ENCODE measurements around the gene P4HA2. TPM values are rescaled to one million over a fixed set of nuclear protein-coding genes. Genes with fewer than 3 reads are reported as not detected.

Gene P4HA2
- total RNA-seq, 1 donor from 2014 or later: 26.6 TPM

DNA sequence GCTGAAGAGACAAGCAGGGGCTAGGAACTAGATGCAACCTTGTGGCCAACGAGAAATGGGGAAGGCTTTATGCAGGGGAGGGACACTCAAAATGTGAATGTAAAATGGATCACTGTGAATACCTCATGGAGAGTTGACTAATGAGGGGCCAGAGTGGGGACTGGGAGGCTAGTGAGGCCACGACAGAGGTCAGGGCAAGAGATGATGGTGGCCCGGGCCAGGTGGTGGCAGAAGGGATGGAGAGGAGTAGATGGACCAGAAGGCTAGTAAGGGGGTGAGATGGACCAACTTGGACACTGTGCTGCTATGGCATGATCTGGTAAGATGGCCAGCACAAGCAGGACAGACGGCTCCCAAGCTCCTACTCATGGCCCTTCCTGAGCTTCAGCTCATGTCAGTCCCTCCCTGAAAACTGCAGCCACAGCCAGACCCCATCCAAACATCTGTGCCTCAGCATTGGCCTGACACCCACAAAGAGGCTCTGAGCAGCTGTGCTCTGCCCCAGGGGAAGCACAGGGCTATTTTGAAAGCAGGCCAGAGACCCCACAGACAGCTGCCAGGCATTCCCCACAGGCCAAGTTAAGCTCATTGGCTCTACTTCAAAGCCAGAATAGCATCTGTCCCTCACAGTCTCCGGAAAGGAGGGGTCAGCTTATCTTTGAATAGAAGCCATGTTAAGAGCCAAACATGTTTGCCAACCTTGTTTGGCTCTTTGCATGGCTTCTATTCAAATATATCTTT is 22.1 kb downstream of the P4HA2 start:
- peaks cover 37% of the 10 kb centered on the region for H3K4me1 Mint-ChIP-seq (ENCODE audit: low read depth, unreplicated experiment)
- no peaks in the 10 kb centered on the region for H3K9me3 Mint-ChIP-seq (ENCODE audit: unreplicated experiment)
- TF ChIP-seq, protein P1, sequence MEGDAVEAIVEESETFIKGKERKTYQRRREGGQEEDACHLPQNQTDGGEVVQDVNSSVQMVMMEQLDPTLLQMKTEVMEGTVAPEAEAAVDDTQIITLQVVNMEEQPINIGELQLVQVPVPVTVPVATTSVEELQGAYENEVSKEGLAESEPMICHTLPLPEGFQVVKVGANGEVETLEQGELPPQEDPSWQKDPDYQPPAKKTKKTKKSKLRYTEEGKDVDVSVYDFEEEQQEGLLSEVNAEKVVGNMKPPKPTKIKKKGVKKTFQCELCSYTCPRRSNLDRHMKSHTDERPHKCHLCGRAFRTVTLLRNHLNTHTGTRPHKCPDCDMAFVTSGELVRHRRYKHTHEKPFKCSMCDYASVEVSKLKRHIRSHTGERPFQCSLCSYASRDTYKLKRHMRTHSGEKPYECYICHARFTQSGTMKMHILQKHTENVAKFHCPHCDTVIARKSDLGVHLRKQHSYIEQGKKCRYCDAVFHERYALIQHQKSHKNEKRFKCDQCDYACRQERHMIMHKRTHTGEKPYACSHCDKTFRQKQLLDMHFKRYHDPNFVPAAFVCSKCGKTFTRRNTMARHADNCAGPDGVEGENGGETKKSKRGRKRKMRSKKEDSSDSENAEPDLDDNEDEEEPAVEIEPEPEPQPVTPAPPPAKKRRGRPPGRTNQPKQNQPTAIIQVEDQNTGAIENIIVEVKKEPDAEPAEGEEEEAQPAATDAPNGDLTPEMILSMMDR (IDR thresholded peaks at IDR 0.05; ENCODE audit: partially characterized antibody, unreplicated experiment): no peak
- peak; percentile 56 for DNase-seq
- H3K4me3 Mint-ChIP-seq (ENCODE audit: unreplicated experiment): peak overlapping the region; percentile 35
- peaks cover 12% of the 10 kb centered on the region for H3K36me3 Mint-ChIP-seq (ENCODE audit: unreplicated experiment)
- peak overlapping the region; percentile 86 for H3K27ac Mint-ChIP-seq (ENCODE audit: unreplicated experiment)
- peaks cover 7% of the 10 kb centered on the region for H3K27me3 Mint-ChIP-seq (ENCODE audit: unreplicated experiment)

DNA sequence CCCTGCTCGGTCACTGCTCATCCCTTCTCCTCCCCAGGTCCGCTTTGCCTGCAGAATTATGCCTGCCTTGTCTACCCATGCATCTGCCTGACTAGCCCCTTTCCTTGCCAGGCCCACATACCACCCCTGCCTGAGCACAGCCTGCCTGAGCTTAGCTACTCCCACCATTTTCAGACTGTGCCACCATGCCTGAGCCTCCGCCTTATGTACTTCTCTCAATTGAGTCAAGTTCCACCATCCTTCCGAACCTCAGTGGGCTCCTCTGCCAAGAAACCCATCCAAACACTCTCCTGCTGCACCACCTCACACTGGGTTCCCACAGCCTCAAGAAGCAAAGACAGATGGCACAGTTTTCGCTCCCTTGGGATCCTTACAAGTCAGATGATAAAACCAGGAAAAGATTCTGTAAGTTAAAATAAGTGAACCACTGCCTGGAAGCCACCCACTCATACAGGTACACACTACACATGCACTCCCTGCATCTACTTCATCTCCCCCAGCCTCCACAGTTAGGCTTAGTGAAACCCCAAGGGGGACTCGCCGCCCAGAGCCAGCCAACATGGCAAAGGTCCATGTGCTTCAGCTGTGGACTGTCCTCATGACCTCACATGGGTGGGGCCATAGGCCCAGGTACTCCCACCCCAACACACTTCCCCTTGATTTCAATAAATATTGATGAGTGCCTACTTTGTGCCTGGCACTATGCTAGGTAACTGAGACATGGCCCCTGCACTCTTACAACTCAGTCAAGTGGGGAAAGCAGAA is 23.1 kb downstream of the P4HA2 start:
- H3K27ac Mint-ChIP-seq (ENCODE audit: unreplicated experiment): peak overlapping the region; percentile 86
- H3K27me3 Mint-ChIP-seq (ENCODE audit: unreplicated experiment): peaks cover 7% of the 10 kb centered on the region
- peaks cover 12% of the 10 kb centered on the region for H3K36me3 Mint-ChIP-seq (ENCODE audit: unreplicated experiment)
- TF ChIP-seq, protein P1 (IDR thresholded peaks at IDR 0.05; ENCODE audit: partially characterized antibody, unreplicated experiment): no peak
- H3K4me3 Mint-ChIP-seq (ENCODE audit: unreplicated experiment): peak overlapping the region; percentile 39
- DNase-seq: no peak
- no peaks in the 10 kb centered on the region for H3K9me3 Mint-ChIP-seq (ENCODE audit: unreplicated experiment)
- peaks cover 37% of the 10 kb centered on the region for H3K4me1 Mint-ChIP-seq (ENCODE audit: low read depth, unreplicated experiment)

DNA sequence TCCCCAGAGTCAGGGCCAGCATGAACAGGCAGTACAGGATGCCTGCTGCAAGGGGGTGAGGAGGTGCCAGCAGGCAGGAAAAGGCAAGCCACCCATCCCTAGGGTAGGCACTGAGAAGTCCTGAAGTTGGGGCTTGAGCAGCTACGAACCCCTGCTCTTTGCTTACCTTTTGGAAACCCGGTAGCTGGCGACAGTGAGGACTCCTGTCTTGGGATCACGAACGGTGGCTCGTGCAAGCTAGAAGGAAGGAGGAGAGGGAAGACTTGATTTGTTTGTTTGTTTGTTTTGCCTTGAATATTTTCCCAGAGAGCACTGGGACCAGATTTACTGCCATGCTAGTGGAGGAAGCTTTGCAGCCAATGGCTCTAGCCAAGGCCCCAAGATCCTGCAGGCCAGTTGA is 23.7 kb downstream of the P4HA2 start:
- H3K27me3 Mint-ChIP-seq (ENCODE audit: unreplicated experiment): peaks cover 7% of the 10 kb centered on the region
- no peaks in the 10 kb centered on the region for H3K9me3 Mint-ChIP-seq (ENCODE audit: unreplicated experiment)
- H3K36me3 Mint-ChIP-seq (ENCODE audit: unreplicated experiment): peaks cover 12% of the 10 kb centered on the region
- TF ChIP-seq, protein P1 (IDR thresholded peaks at IDR 0.05; ENCODE audit: partially characterized antibody, unreplicated experiment): no peak
- peak overlapping the region; percentile 86 for H3K27ac Mint-ChIP-seq (ENCODE audit: unreplicated experiment)
- no peak overlapping the region for H3K4me3 Mint-ChIP-seq (ENCODE audit: unreplicated experiment)
- DNase-seq: no peak
- H3K4me1 Mint-ChIP-seq (ENCODE audit: low read depth, unreplicated experiment): peaks cover 37% of the 10 kb centered on the region

DNA sequence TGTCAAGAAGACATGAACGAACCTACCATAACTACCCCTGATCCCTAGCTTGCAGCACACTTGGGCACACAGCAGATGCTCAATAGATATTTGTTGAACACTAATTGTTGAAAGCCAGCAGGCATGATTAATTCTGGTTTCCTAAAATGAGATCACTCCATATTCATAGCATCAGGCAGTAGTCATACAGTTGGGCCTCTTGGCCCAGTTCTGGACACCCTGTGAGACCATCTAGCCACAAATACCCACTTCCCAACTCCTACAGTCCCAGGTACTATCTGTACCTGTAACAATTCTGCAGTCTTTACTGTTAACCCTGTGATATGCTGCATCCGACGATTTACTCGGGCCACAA is 24.2 kb downstream of the P4HA2 start:
- TF ChIP-seq, protein P1 (IDR thresholded peaks at IDR 0.05; ENCODE audit: partially characterized antibody, unreplicated experiment): no peak
- no peaks in the 10 kb centered on the region for H3K9me3 Mint-ChIP-seq (ENCODE audit: unreplicated experiment)
- peaks cover 37% of the 10 kb centered on the region for H3K4me1 Mint-ChIP-seq (ENCODE audit: low read depth, unreplicated experiment)
- H3K36me3 Mint-ChIP-seq (ENCODE audit: unreplicated experiment): peaks cover 12% of the 10 kb centered on the region
- no peak overlapping the region for H3K27ac Mint-ChIP-seq (ENCODE audit: unreplicated experiment)
- peaks cover 7% of the 10 kb centered on the region for H3K27me3 Mint-ChIP-seq (ENCODE audit: unreplicated experiment)
- DNase-seq: no peak
- no peak overlapping the region for H3K4me3 Mint-ChIP-seq (ENCODE audit: unreplicated experiment)
